SK-N-SH (cell line): ENCODE data around the gene GNG12. TPM values are rescaled to one million over a fixed set of nuclear protein-coding genes. Genes with fewer than 3 reads are reported as not detected.
A peak's percentile ranks its signal among the peaks of the same experiment; 100 is the strongest.

Source experiments
- CTCF ChIA-PET: fragments of 300-600, 350-600 bp; formaldehyde crosslinking; extraction: SDS; loops from one replicate; lab custom pipeline; 2021; lab: Yijun Ruan, JAX
- POLR2A ChIA-PET: fragments of 350-600 bp; sonication (Branson Sonifier 250); formaldehyde crosslinking; extraction: SDS; loops from one replicate; lab custom pipeline; 2020; ENCODE audit warnings: antibody characterized with exemption, inconsistent platforms; lab: Yijun Ruan, JAX
- DNase-seq: peaks from one replicate; pipeline ENCODE4 v3.0.0; 2012
- H2AFZ ChIP-seq: fragments of 200-600 bp; sonication (generic); 2 replicates; pipeline ENCODE4 v1.8.1; 2016; ENCODE audit warnings: antibody characterized with exemption, mild to moderate bottlenecking, low read depth
- H3F3A ChIP-seq: fragments of 200-600 bp; sonication (generic); replicated peaks from 2 replicates; pipeline ENCODE3; 2016; ENCODE audit warnings: antibody characterized with exemption, mild to moderate bottlenecking; ENCODE audit not compliant: insufficient read depth
- H3K27ac ChIP-seq, 2 experiments: fragments of 200-500 bp in 1 of 2; fragments of 200-600 bp in 1 of 2; sonication (Bioruptor generic) in 1 of 2; sonication (generic), shearing (Covaris generic) in 1 of 2; 2 replicates each; pipeline versions ENCODE4 v1.5.1 to v1.6.1; 2014 to 2016; ENCODE audit warnings: low read depth in 2 of 2, inconsistent platforms in 1 of 2, low read length in 1 of 2, mild to moderate bottlenecking in 1 of 2, mixed read lengths in 1 of 2
- H3K27me3 ChIP-seq: fragments of 200-600 bp; sonication (generic), shearing (Covaris generic); 2 replicates; pipeline ENCODE4 v1.6.1; 2016; ENCODE audit warnings: mixed run types; ENCODE audit not compliant: insufficient read depth
- H3K36me3 ChIP-seq, 2 experiments: fragments of 200-500 bp in 1 of 2; fragments of 200-600 bp in 1 of 2; sonication (Bioruptor generic) in 1 of 2; sonication (generic) in 1 of 2; replicated peaks in 1 of 2; 2 replicates each; pipeline versions ENCODE3 to v1.5.1; 2014 to 2016; ENCODE audit warnings: low read length in 1 of 2, mild to moderate bottlenecking in 1 of 2; ENCODE audit not compliant: insufficient read depth in 2 of 2, control insufficient read depth in 1 of 2
- H3K4me1 ChIP-seq, 2 experiments: fragments of 200-500 bp in 1 of 2; fragments of 200-600 bp in 1 of 2; sonication (Bioruptor generic) in 1 of 2; sonication (generic), shearing (Covaris generic) in 1 of 2; 2 replicates each; pipeline versions ENCODE4 v1.5.1 to v1.6.1; 2014 to 2016; ENCODE audit warnings: low read depth in 1 of 2, low read length in 1 of 2, mixed run types in 1 of 2; ENCODE audit not compliant: insufficient read depth in 2 of 2, control insufficient read depth in 1 of 2
- H3K4me2 ChIP-seq: fragments of 200-600 bp; sonication (generic), shearing (Covaris generic); 2 replicates; pipeline ENCODE4 v1.6.1; 2017; ENCODE audit warnings: mixed run types
- H3K4me3 ChIP-seq, 2 experiments: fragments of 200-500 bp in 1 of 2; fragments of 200-600 bp in 1 of 2; sonication (Bioruptor generic) in 1 of 2; sonication (generic), shearing (Covaris generic) in 1 of 2; 2 replicates each; pipeline versions ENCODE4 v1.5.1 to v1.8.1; 2014 to 2016; ENCODE audit warnings: low read depth in 2 of 2, inconsistent platforms in 1 of 2, low read length in 1 of 2, mild to moderate bottlenecking in 1 of 2, mixed read lengths in 1 of 2, moderate library complexity in 1 of 2
- H3K79me2 ChIP-seq: fragments of 200-600 bp; sonication (generic); 2 replicates; pipeline ENCODE4 v1.8.1; 2017; ENCODE audit warnings: mild to moderate bottlenecking; ENCODE audit not compliant: insufficient read depth
- H3K9ac ChIP-seq: fragments of 200-600 bp; sonication (generic); 2 replicates; pipeline ENCODE4 v1.6.1; 2017; ENCODE audit warnings: mixed run types
- H3K9me2 ChIP-seq: fragments of 200-600 bp; sonication (generic); 2 replicates; pipeline ENCODE4 v1.6.1; 2017; ENCODE audit warnings: mixed run types
- H3K9me3 ChIP-seq: fragments of 200-600 bp; sonication (generic); 2 replicates; pipeline ENCODE4 v1.6.1; 2017; ENCODE audit warnings: mixed run types, mild to moderate bottlenecking, moderate library complexity
- H4K20me1 ChIP-seq: fragments of 200-600 bp; sonication (generic); 2 replicates; pipeline ENCODE4 v1.6.1; 2017; ENCODE audit warnings: mild to moderate bottlenecking, mixed run types; ENCODE audit not compliant: insufficient read depth
- CTCF ChIP-seq: fragments of 200-600 bp; sonication (generic); IDR thresholded peaks from 2 replicates; pipeline ENCODE4 v1.6.1; 2017; ENCODE audit warnings: antibody characterized with exemption, mild to moderate bottlenecking, moderate library complexity
- EP300 ChIP-seq, 2 experiments: IDR thresholded peaks; 2 replicates each; pipeline versions ENCODE4 v1.4.0 to v1.6.1; 2012; ENCODE audit warnings: borderline replicate concordance in 1 of 2, low read depth in 1 of 2, low read length in 1 of 2
- EZH2phosphoT487 ChIP-seq: fragments of 200-600 bp; sonication (generic); IDR thresholded peaks from 2 replicates; pipeline ENCODE4 v1.6.1; 2017; ENCODE audit warnings: low read depth, mixed run types, mild to moderate bottlenecking, antibody characterized with exemption, moderate library complexity, borderline replicate concordance
- FOSL2 ChIP-seq: IDR thresholded peaks from 2 replicates; pipeline ENCODE4 v1.4.0; 2012; ENCODE audit warnings: low read depth, mild to moderate bottlenecking, moderate library complexity, borderline replicate concordance
- FOXJ3 ChIP-seq: sonication (generic); formaldehyde crosslinking; IDR thresholded peaks from 2 replicates; pipeline ENCODE4 v1.5.1; 2020; ENCODE audit warnings: mild to moderate bottlenecking, missing genetic modification reagents
- GABPA ChIP-seq: IDR thresholded peaks from 2 replicates; pipeline ENCODE4 v1.4.0; 2012; ENCODE audit warnings: low read depth, mild to moderate bottlenecking
- GATA2 ChIP-seq: sonication (generic); formaldehyde crosslinking; IDR thresholded peaks from 2 replicates; pipeline ENCODE4 v1.5.0; 2020; ENCODE audit warnings: mild to moderate bottlenecking, missing genetic modification reagents
- IRF3 ChIP-seq: fragments of 150-350 bp; IDR thresholded peaks from 2 replicates; pipeline ENCODE4 v1.6.1; 2016; ENCODE audit warnings: mild to moderate bottlenecking, low read depth, low read length
- JUND ChIP-seq: IDR thresholded peaks from 2 replicates; pipeline ENCODE4 v1.4.0; 2012
- MAX ChIP-seq: IDR thresholded peaks from 2 replicates; pipeline ENCODE4 v1.4.0; 2012; ENCODE audit warnings: low read depth
- NFIC ChIP-seq: IDR thresholded peaks from 2 replicates; pipeline ENCODE4 v1.4.0; 2012; ENCODE audit warnings: borderline replicate concordance
- PBX3 ChIP-seq: IDR thresholded peaks from 2 replicates; pipeline ENCODE4; 2012
- RCOR1 ChIP-seq: fragments of 150-350 bp; IDR thresholded peaks from 2 replicates; pipeline ENCODE4 v1.6.1; 2017; ENCODE audit warnings: antibody characterized with exemption, low read length
- RFX5 ChIP-seq: IDR thresholded peaks from 2 replicates; pipeline ENCODE4 v1.6.1; 2012; ENCODE audit warnings: mild to moderate bottlenecking, improper control_type of control experiment, low read length
- SMC3 ChIP-seq: IDR thresholded peaks from 2 replicates; pipeline ENCODE4 v1.6.1; 2012; ENCODE audit warnings: low read depth, low read length, improper control_type of control experiment
- TAF1 ChIP-seq: IDR thresholded peaks from 2 replicates; pipeline ENCODE4 v1.6.1; 2012; ENCODE audit warnings: low read depth, mild to moderate bottlenecking, low read length, moderate library complexity, borderline replicate concordance
- TEAD4 ChIP-seq: IDR thresholded peaks from 2 replicates; pipeline ENCODE4 v1.4.0; 2012; ENCODE audit warnings: mild to moderate bottlenecking, borderline replicate concordance; ENCODE audit not compliant: insufficient read depth
- USF1 ChIP-seq: IDR thresholded peaks from 2 replicates; pipeline ENCODE4 v1.4.0; 2012; ENCODE audit warnings: low read depth, borderline replicate concordance
- USF2 ChIP-seq: fragments of 150-350 bp; IDR thresholded peaks from 2 replicates; pipeline ENCODE4 v1.6.1; 2017; ENCODE audit warnings: antibody characterized with exemption, low read length, low read depth, borderline replicate concordance
- YY1 ChIP-seq: IDR thresholded peaks from 2 replicates; pipeline ENCODE4 v1.4.0; 2012; ENCODE audit warnings: low read depth, mild to moderate bottlenecking
- ZBTB33 ChIP-seq: IDR thresholded peaks from 2 replicates; pipeline ENCODE4 v1.4.0; 2012; ENCODE audit warnings: low read depth, borderline replicate concordance
- WGBS: methylation state at CpG from one replicate; pipeline ENCODE4 v1.1.6; 2017; ENCODE audit warnings: low lambda C conversion rate; 5-methylcytosine and 5-hydroxymethylcytosine counted together
- polyA plus RNA-seq, 3 experiments: library from polyadenylated mRNA; depleted of rRNA; stranded (reverse); fragments of >200 nt; gene quantifications; 2 replicates each; pipeline ENCODE4 v1.2.3, GENCODE V29; 2012

Gene GNG12
- polyA plus RNA-seq, 1 of the 3 experiments (the other 2 are of a cell fraction) = 41.2 TPM

- TF ChIP-seq USF2 = no peak
Measured at GRCh38 chr1:67685558-67686266, 147.6 kb downstream of the GNG12 start (continued).

GRCh38 chr1:67685067-67685557 lies 148.2 kb downstream of the GNG12 start, which contains the start of gene GADD45A:
Gene GADD45A (plus strand): TSS chr1:67685201. CDS start chr1:67685495, 294 bp downstream.
- no peaks in the 10 kb centered on the region for H3K9me3 ChIP-seq
- H3K9me2 ChIP-seq = no peaks in the 10 kb centered on the region
- no peaks in the 10 kb centered on the region for H3K27me3 ChIP-seq
- peaks cover 60% of the 10 kb centered on the region for H3F3A ChIP-seq
- H3K4me1 ChIP-seq = peaks cover 15 to 28% of the 10 kb centered on the region in 2 experiments; a peak in 3 of 4 replicates
- WGBS = 4% methylated on average over 4 of the region's 39 CpGs
- CTCF ChIA-PET = interaction anchor here (0.7 to 10.1 kb wide), 12 partner anchors 9 to 165 kb away, joined by 3 to 100 read pairs (median 3); no protein-coding TSS in a partner anchor
- peak within 1 kb of the TSS; percentile 90 for H3K4me2 ChIP-seq
- H3K27ac ChIP-seq = peak within 1 kb of the TSS; percentile 96 to 99
- H3K36me3 ChIP-seq = peaks cover 31 to 38% of the 10 kb centered on the region in 2 experiments
- 0 out of 2 replicates have a peak within 1 kb of the TSS, but pooled peaks have one; percentile 21 for H2AFZ ChIP-seq
- H4K20me1 ChIP-seq = peaks cover 20% of the 10 kb centered on the region
- peak within 1 kb of the TSS; percentile 87 to 98 for H3K4me3 ChIP-seq
- POLR2A ChIA-PET = interaction anchor here (0.8 to 3.6 kb wide), 11 partner anchors 8 to 124 kb away, joined by 3 to 25 read pairs (median 6); no protein-coding TSS in a partner anchor
- H3K79me2 ChIP-seq = peaks cover 33% of the 10 kb centered on the region
- peak; percentile 95 for DNase-seq
- H3K9ac ChIP-seq = peak within 1 kb of the TSS; percentile 97
- no peak for TF ChIP-seq SMC3
- peak; percentile 84 for TF ChIP-seq MAX
- TF ChIP-seq RCOR1 = no peak; the same call in 1 of the 2 replicates
- no peak for TF ChIP-seq TEAD4
- TF ChIP-seq USF1 = no peak; the same call in 1 of the 2 replicates
- TF ChIP-seq RFX5 = peak; percentile 82
- no peak for TF ChIP-seq GATA2 (CRISPR knock-in tag)
- TF ChIP-seq YY1 = no peak
- no peak for TF ChIP-seq ZBTB33
- no peak for TF ChIP-seq FOSL2
- TF ChIP-seq GABPA = no peak
- no peak for TF ChIP-seq NFIC
- no peak for TF ChIP-seq FOXJ3 (CRISPR knock-in tag)
- TF ChIP-seq EP300 (IDR thresholded peaks at IDR 0.05; ENCODE audit: borderline replicate concordance in 1 of 2, low read depth in 1 of 2, low read length in 1 of 2) = no peak; a peak in 1 of 4 replicates
- TF ChIP-seq PBX3 = peak; percentile 33
- TF ChIP-seq JUND = no peak; the same call in 1 of the 2 replicates
- TF ChIP-seq IRF3 = no peak
- no peak for TF ChIP-seq CTCF
- peak; percentile 100 for TF ChIP-seq TAF1
- no peak for TF ChIP-seq EZH2phosphoT487
